Mammary epithelial cell (primary cell): ENCODE results near the gene LEMD1.

Experiments used
- EZH2 ChIP-seq: IDR thresholded peaks from 2 replicates; pipeline ENCODE4 v1.6.1; 2012; ENCODE audit warnings: low read length, inconsistent platforms, borderline replicate concordance
- TF ChIP-seq, protein P1 (sequence below), 2 donors: IDR thresholded peaks in 1 of 2; conservative IDR thresholded peaks in 1 of 2; 2 replicates each; pipeline ENCODE4 v1.5.1; 2011 to 2012; ENCODE audit warnings: inconsistent platforms in 2 of 2, low read length in 2 of 2, mild to moderate bottlenecking in 2 of 2, control low read depth in 1 of 2, low read depth in 1 of 2; ENCODE audit not compliant: insufficient read depth in 1 of 2; ENCODE audit errors: extremely low read depth in 1 of 2

- TF ChIP-seq, protein P1, sequence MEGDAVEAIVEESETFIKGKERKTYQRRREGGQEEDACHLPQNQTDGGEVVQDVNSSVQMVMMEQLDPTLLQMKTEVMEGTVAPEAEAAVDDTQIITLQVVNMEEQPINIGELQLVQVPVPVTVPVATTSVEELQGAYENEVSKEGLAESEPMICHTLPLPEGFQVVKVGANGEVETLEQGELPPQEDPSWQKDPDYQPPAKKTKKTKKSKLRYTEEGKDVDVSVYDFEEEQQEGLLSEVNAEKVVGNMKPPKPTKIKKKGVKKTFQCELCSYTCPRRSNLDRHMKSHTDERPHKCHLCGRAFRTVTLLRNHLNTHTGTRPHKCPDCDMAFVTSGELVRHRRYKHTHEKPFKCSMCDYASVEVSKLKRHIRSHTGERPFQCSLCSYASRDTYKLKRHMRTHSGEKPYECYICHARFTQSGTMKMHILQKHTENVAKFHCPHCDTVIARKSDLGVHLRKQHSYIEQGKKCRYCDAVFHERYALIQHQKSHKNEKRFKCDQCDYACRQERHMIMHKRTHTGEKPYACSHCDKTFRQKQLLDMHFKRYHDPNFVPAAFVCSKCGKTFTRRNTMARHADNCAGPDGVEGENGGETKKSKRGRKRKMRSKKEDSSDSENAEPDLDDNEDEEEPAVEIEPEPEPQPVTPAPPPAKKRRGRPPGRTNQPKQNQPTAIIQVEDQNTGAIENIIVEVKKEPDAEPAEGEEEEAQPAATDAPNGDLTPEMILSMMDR (conservative IDR thresholded peaks at IDR 0.05 in 1 of 2, IDR thresholded peaks at IDR 0.05 in 1 of 2; ENCODE audit: extremely low read depth in 1 of 2, insufficient read depth in 1 of 2, low read depth in 1 of 2, low read length in 2 of 2): peak; percentile 96 to 99
- no peak for TF ChIP-seq EZH2
These were observed 86.2 kb downstream of the LEMD1 start for GRCh38 chr1:205335692-205336091.
